KG1 (cell line): ENCODE data around the gene CLDN22.
"Not testable (repeated sequence)": the region's sequence is repeated elsewhere in the genome, so short reads cannot be mapped to it uniquely, and the experiment has no call there.

Experiments
- DNase-seq: peaks from one replicate; lab custom pipeline; 2025; lab: John Stamatoyannopoulos, UW

The CLDN22 gene

GRCh38 chr4:183347146-183347545 is 27.1 kb upstream of the CLDN22 start:
- DNase-seq: no peak

GRCh38 chr4:183345261-183345660 is 25.2 kb upstream of the CLDN22 start:
- no peak for DNase-seq

- DNase-seq: no peak
Measured at GRCh38 chr4:183344523-183345255, 24.6 kb upstream of the CLDN22 start.

GRCh38 chr4:183343730-183344129 is 23.7 kb upstream of the CLDN22 start:
- no peak for DNase-seq

GRCh38 chr4:183342541-183343533 is 22.8 kb upstream of the CLDN22 start:
- DNase-seq: no peak

GRCh38 chr4:183337833-183338232 is 17.8 kb upstream of the CLDN22 start:
- no peak for DNase-seq

- DNase-seq: no peak
Measured at GRCh38 chr4:183337349-183337748, 17.3 kb upstream of the CLDN22 start.

GRCh38 chr4:183335369-183335940 is 15.4 kb upstream of the CLDN22 start:
- DNase-seq: no peak

- no peak for DNase-seq
Measured at GRCh38 chr4:183333983-183334382, 13.9 kb upstream of the CLDN22 start.

GRCh38 chr4:183333202-183333601 is 13.1 kb upstream of the CLDN22 start:
- no peak for DNase-seq

- DNase-seq: no peak
Measured at GRCh38 chr4:183332447-183332846, 12.4 kb upstream of the CLDN22 start.

- DNase-seq: no peak
Measured at GRCh38 chr4:183330841-183331240, 10.8 kb upstream of the CLDN22 start.

- no peak for DNase-seq
Measured at GRCh38 chr4:183329954-183330742, 10.1 kb upstream of the CLDN22 start.

GRCh38 chr4:183329244-183329643 is 9.2 kb upstream of the CLDN22 start:
- no peak for DNase-seq

- DNase-seq: no peak
Measured at GRCh38 chr4:183328832-183329231, 8.8 kb upstream of the CLDN22 start.

GRCh38 chr4:183327827-183328226 is 7.8 kb upstream of the CLDN22 start:
- DNase-seq: no peak

GRCh38 chr4:183326853-183327252 is 6.8 kb upstream of the CLDN22 start:
- DNase-seq: no peak

- not testable (repeated sequence) for DNase-seq
Measured at GRCh38 chr4:183326387-183326786, 6.3 kb upstream of the CLDN22 start.

- no peak for DNase-seq
Measured at GRCh38 chr4:183324619-183325018, 4.5 kb upstream of the CLDN22 start.

GRCh38 chr4:183324056-183324455 is 4.0 kb upstream of the CLDN22 start:
- not testable (repeated sequence) for DNase-seq

GRCh38 chr4:183323295-183323694 is 3.2 kb upstream of the CLDN22 start:
- no peak for DNase-seq

GRCh38 chr4:183322326-183322725 is 2.2 kb upstream of the CLDN22 start, which contains the start of gene CLDN24:
Gene CLDN24 (minus strand): TSS chr4:183322426. CDS start chr4:183322426, 0 bp downstream.
- DNase-seq: no peak
